ENCODE data around the gene SLC22A13.

The SLC22A13 gene

GRCh38 chr3:38257583-38257982 is 8.0 kb upstream of the SLC22A13 start:
- H3K27me3 ChIP-seq (ENCODE audit: control insufficient read depth, insufficient read depth, low read length) = no peaks in the 10 kb centered on the region
- H3K9me3 ChIP-seq (ENCODE audit: control insufficient read depth, low read length) = no peaks in the 10 kb centered on the region
- no peaks in the 10 kb centered on the region for H3K36me3 ChIP-seq (ENCODE audit: control insufficient read depth, insufficient read depth, low read length)
- H3K27ac ChIP-seq = no peak overlapping the region
- no peak overlapping the region for H3K9ac ChIP-seq
- H3K4me2 ChIP-seq (ENCODE audit: low read length) = no peak overlapping the region
- no peaks in the 10 kb centered on the region for H3K4me1 ChIP-seq
- no peaks in the 10 kb centered on the region for H3K79me2 ChIP-seq
- H3K4me3 ChIP-seq (ENCODE audit: low read depth, low read length) = no peak overlapping the region
- no peak for TF ChIP-seq CTCF (IDR thresholded peaks at IDR 0.05)
- no peak overlapping the region for H2AFZ ChIP-seq

- Histone ChIP-seq H3K36me3 (ENCODE audit: control insufficient read depth, insufficient read depth, low read length) (no peaks in the 10 kb centered on the region), H3K9ac (no peak overlapping the region)
- no peak for TF ChIP-seq CTCF (IDR thresholded peaks at IDR 0.05)
These were observed 5.1 kb upstream of the SLC22A13 start for GRCh38 chr3:38260474-38260873.

GRCh38 chr3:38264353-38264771 is 1.2 kb upstream of the SLC22A13 start:
- Histone ChIP-seq H3K27me3 (ENCODE audit: control insufficient read depth, insufficient read depth, low read length) (no peaks in the 10 kb centered on the region), H2AFZ (no peak overlapping the region), H3K4me1 (peaks cover 3% of the 10 kb centered on the region), H3K36me3 (ENCODE audit: control insufficient read depth, insufficient read depth, low read length) (no peaks in the 10 kb centered on the region), H3K4me3 (ENCODE audit: low read depth, low read length) (no peak overlapping the region), H3K27ac (no peak overlapping the region), H3K9me3 (ENCODE audit: control insufficient read depth, low read length) (no peaks in the 10 kb centered on the region), H3K79me2 (no peaks in the 10 kb centered on the region), H3K4me2 (ENCODE audit: low read length) (no peak overlapping the region), H3K9ac (no peak overlapping the region)
- TF ChIP-seq CTCF (IDR thresholded peaks at IDR 0.05) = no peak

More at GRCh38 chr3:38260474-38260873, 5.1 kb upstream of the SLC22A13 start:
- Histone ChIP-seq H2AFZ (no peak overlapping the region), H3K4me2 (ENCODE audit: low read length) (no peak overlapping the region), H3K79me2 (no peaks in the 10 kb centered on the region), H3K27me3 (ENCODE audit: control insufficient read depth, insufficient read depth, low read length) (no peaks in the 10 kb centered on the region), H3K4me1 (peaks cover 3% of the 10 kb centered on the region), H3K4me3 (ENCODE audit: low read depth, low read length) (no peak overlapping the region), H3K27ac (no peak overlapping the region), H3K9me3 (ENCODE audit: control insufficient read depth, low read length) (no peaks in the 10 kb centered on the region)

- Histone ChIP-seq H3K36me3 (ENCODE audit: control insufficient read depth, insufficient read depth, low read length) (no peaks in the 10 kb centered on the region), H3K9ac (no peak overlapping the region), H3K4me3 (ENCODE audit: low read depth, low read length) (no peak overlapping the region), H3K4me2 (ENCODE audit: low read length) (no peak overlapping the region), H3K9me3 (ENCODE audit: control insufficient read depth, low read length) (no peaks in the 10 kb centered on the region), H3K27ac (no peak overlapping the region), H3K79me2 (no peaks in the 10 kb centered on the region), H3K4me1 (peaks cover 3% of the 10 kb centered on the region), H3K27me3 (ENCODE audit: control insufficient read depth, insufficient read depth, low read length) (no peaks in the 10 kb centered on the region), H2AFZ (no peak overlapping the region)
- no peak for TF ChIP-seq CTCF (IDR thresholded peaks at IDR 0.05)
These were observed 833 bp upstream of the SLC22A13 start for GRCh38 chr3:38264779-38265178.

- H3K27me3 ChIP-seq (ENCODE audit: control insufficient read depth, insufficient read depth, low read length) = no peaks in the 10 kb centered on the region
- H3K79me2 ChIP-seq = no peaks in the 10 kb centered on the region
- no peaks in the 10 kb centered on the region for H3K9me3 ChIP-seq (ENCODE audit: control insufficient read depth, low read length)
- H3K4me3 ChIP-seq (ENCODE audit: low read depth, low read length) = no peak overlapping the region
- H3K4me2 ChIP-seq (ENCODE audit: low read length) = no peak overlapping the region
- peaks cover 3% of the 10 kb centered on the region for H3K4me1 ChIP-seq
- H3K36me3 ChIP-seq (ENCODE audit: control insufficient read depth, insufficient read depth, low read length) = no peaks in the 10 kb centered on the region
- H3K27ac ChIP-seq = no peak overlapping the region
- no peak for TF ChIP-seq CTCF (IDR thresholded peaks at IDR 0.05)
- H2AFZ ChIP-seq = no peak overlapping the region
- no peak overlapping the region for H3K9ac ChIP-seq
These were observed 1.2 kb downstream of the SLC22A13 start for GRCh38 chr3:38266810-38267209.

Data from parathyroid adenoma (tissue), 2 donors.